Activated CD4-positive, alpha-beta T cell treated with anti-CD3 and anti-CD28 coated beads, Interleukin-2, amount 10 ng/mL, durations not matched to agents 7 days and 5 days (primary cell): ENCODE measurements around the gene SPAG7. TPM values are rescaled to one million over a fixed set of nuclear protein-coding genes. Genes with fewer than 3 reads are reported as not detected.

Experiments
- CTCF ChIA-PET: fragments of 350-600 bp; sonication (Branson Sonifier 250); formaldehyde crosslinking; loops from one replicate; lab custom pipeline; 2021; ENCODE audit warnings: antibody characterized with exemption; lab: Charles Lee
- POLR2A ChIA-PET: fragments of 350-600 bp; sonication (Branson Sonifier 250); formaldehyde crosslinking; loops from one replicate; lab custom pipeline; 2021; ENCODE audit warnings: antibody characterized with exemption; lab: Charles Lee
- DNase-seq: peaks from one replicate; pipeline ENCODE4 v3.0.0-alpha.2; 2020
- H3K27ac Mint-ChIP-seq: one replicate; pipeline ENCODE4 v1.8.0; 2021; ENCODE audit warnings: mild to moderate bottlenecking, moderate library complexity, mixed read lengths
- H3K27me3 Mint-ChIP-seq: one replicate; pipeline ENCODE4 v1.8.0; 2021; ENCODE audit warnings: mixed read lengths
- H3K36me3 Mint-ChIP-seq: one replicate; pipeline ENCODE4 v1.8.0; 2021; ENCODE audit warnings: low read depth, mixed read lengths
- H3K4me1 Mint-ChIP-seq: one replicate; pipeline ENCODE4 v1.8.0; 2021; ENCODE audit warnings: mixed read lengths
- H3K4me3 Mint-ChIP-seq: one replicate; pipeline ENCODE4 v1.8.0; 2021; ENCODE audit warnings: mild to moderate bottlenecking, moderate library complexity, mixed read lengths
- H3K9me3 Mint-ChIP-seq: one replicate; pipeline ENCODE4 v1.8.0; 2021; ENCODE audit warnings: mixed read lengths
- total RNA-seq, 2 experiments: library from RNA; stranded (reverse); gene quantifications; one replicate each; pipeline ENCODE4 v1.2.3, GENCODE V29; 2021

Gene SPAG7
- total RNA-seq, 2 experiments from 2014 or later: 47.7 to 53.6 TPM

- ChIA-PET POLR2A (interaction anchor here (0.6 kb wide), 1 partner anchor 13 kb away, joined by 3 read pairs; no protein-coding TSS in a partner anchor), CTCF (interaction anchor here (0.9 to 1.1 kb wide), 3 partner anchors 9 to 34 kb away, joined by 3 to 5 read pairs (median 3); partner anchors contain the start of gene SPAG7)
- Mint-ChIP-seq H3K27ac (peak overlapping the region; percentile 12), H3K9me3 (no peaks in the 10 kb centered on the region), H3K36me3 (peaks cover 26% of the 10 kb centered on the region), H3K4me1 (peaks cover 15% of the 10 kb centered on the region), H3K4me3 (no peak overlapping the region), H3K27me3 (no peaks in the 10 kb centered on the region)
- DNase-seq: peak; percentile 54
These were observed 11.0 kb downstream of the SPAG7 start for GRCh38 chr17:4956493-4957061.

DNA sequence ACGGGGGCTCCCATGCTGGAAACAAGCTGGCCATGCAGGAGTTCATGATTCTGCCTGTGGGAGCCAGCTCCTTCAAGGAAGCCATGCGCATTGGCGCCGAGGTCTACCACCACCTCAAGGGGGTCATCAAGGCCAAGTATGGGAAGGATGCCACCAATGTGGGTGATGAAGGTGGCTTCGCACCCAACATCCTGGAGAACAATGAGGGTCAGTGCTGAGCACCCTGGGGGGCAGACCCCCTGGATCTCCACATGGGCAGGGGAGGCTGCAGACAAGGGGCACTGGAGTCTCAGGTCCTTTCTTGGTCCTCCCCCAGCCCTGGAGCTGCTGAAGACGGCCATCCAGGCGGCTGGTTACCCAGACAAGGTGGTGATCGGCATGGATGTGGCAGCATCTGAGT is 12.5 kb downstream of the SPAG7 start:
- no peaks in the 10 kb centered on the region for H3K27me3 Mint-ChIP-seq
- H3K36me3 Mint-ChIP-seq: peaks cover 21% of the 10 kb centered on the region
- no peak overlapping the region for H3K27ac Mint-ChIP-seq
- POLR2A ChIA-PET: no interaction called here
- DNase-seq: no peak
- peaks cover 30% of the 10 kb centered on the region for H3K4me1 Mint-ChIP-seq
- H3K4me3 Mint-ChIP-seq: no peak overlapping the region
- CTCF ChIA-PET: interaction anchor here (0.6 kb wide), 1 partner anchor 25 kb away, joined by 3 read pairs; no protein-coding TSS in a partner anchor
- H3K9me3 Mint-ChIP-seq: no peaks in the 10 kb centered on the region

GRCh38 chr17:4953451-4953961 is 14.1 kb downstream of the SPAG7 start:
- Mint-ChIP-seq H3K9me3 (no peaks in the 10 kb centered on the region), H3K27ac (no peak overlapping the region), H3K4me3 (no peak overlapping the region), H3K36me3 (peaks cover 11% of the 10 kb centered on the region), H3K4me1 (peaks cover 30% of the 10 kb centered on the region), H3K27me3 (no peaks in the 10 kb centered on the region)
- CTCF ChIA-PET: interaction anchor here (0.6 to 1.8 kb wide), 6 partner anchors 8 to 150 kb away, joined by 3 to 7 read pairs (median 4); partner anchors contain the start of gene SPAG7
- POLR2A ChIA-PET: no interaction called here
- no peak for DNase-seq

DNA sequence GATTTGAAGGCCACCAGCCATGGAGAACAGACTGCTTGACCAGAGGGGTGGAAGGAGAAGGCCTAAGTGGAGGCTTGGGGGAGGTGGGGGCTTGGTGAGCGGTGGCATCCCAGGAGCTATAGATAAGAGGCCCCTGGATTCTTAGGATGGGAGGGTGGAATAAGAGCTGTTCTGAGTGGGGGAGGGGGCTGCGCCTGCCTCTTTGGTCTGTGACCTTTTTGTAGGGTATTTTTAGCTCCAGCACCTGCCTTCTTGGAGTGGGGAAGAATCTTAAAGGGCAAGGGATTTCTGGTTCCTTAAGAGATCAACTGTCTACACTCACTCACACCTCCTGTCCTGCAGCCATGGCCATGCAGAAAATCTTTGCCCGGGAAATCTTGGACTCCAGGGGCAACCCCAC is 16.1 kb downstream of the SPAG7 start:
- ChIA-PET CTCF (interaction anchor here (1.1 to 2.0 kb wide), 6 partner anchors 12 to 79 kb away, joined by 3 to 6 read pairs (median 4); partner anchors contain the start of gene SPAG7), POLR2A (interaction anchor here (1.2 kb wide), 1 partner anchor 16 kb away, joined by 8 read pairs; the partner anchor contains the start of gene SPAG7)
- peak overlapping the region; percentile 78 for H3K4me3 Mint-ChIP-seq
- H3K36me3 Mint-ChIP-seq: peaks cover 17% of the 10 kb centered on the region
- no peak for DNase-seq
- peak overlapping the region; percentile 95 for H3K27ac Mint-ChIP-seq
- peaks cover 27% of the 10 kb centered on the region for H3K4me1 Mint-ChIP-seq
- H3K27me3 Mint-ChIP-seq: no peaks in the 10 kb centered on the region
- no peaks in the 10 kb centered on the region for H3K9me3 Mint-ChIP-seq

DNA sequence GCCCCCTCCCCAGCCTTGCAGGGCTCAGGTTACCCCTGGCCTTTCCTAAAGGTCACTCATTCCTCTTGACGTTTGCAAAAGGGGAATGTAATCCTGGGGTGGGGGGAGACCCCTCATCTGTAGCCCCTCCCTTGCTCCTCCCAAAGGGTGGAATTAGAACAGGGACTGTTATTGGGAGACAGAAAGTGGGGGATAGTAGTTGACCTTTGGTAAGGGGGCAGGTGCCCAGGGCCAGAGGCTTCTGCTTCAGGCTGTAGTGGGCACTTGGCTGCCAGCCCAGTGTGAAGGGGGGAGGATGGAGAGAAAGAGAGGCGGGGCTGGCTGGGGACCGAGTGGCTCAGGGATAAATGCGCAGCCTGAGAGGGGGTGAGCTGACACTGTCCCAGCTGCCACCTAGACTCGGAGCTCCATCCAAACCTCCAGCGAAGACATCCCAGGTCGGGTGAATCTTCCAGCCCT is 16.8 kb downstream of the SPAG7 start, which contains the start of gene ENO3:
Gene ENO3, plus strand, starts transcription at position 374 of the 459 bp plus-strand sequence. CDS start 711 bp downstream, outside the sequence.
- Mint-ChIP-seq H3K4me3 (peak within 1 kb of the TSS; percentile 78), H3K36me3 (peaks cover 20% of the 10 kb centered on the region), H3K27ac (peak within 1 kb of the TSS; percentile 95), H3K9me3 (no peaks in the 10 kb centered on the region), H3K4me1 (peaks cover 21% of the 10 kb centered on the region), H3K27me3 (no peaks in the 10 kb centered on the region)
- CTCF ChIA-PET: interaction anchor here (1.2 to 2.0 kb wide), 6 partner anchors 13 to 80 kb away, joined by 3 to 6 read pairs (median 4); partner anchors contain the start of gene SPAG7
- POLR2A ChIA-PET: interaction anchor here (1.0 kb wide), 1 partner anchor 11 kb away, joined by 3 read pairs; the partner anchor contains the start of genes RNF167 and SLC25A11
- no peak for DNase-seq

- Mint-ChIP-seq H3K36me3 (peaks cover 26% of the 10 kb centered on the region), H3K27me3 (no peaks in the 10 kb centered on the region), H3K4me1 (peaks cover 26% of the 10 kb centered on the region), H3K4me3 (peak overlapping the region; percentile 78), H3K9me3 (no peaks in the 10 kb centered on the region), H3K27ac (peak overlapping the region; percentile 95)
- ChIA-PET POLR2A (interaction anchor here (1.0 kb wide), 1 partner anchor 10 kb away, joined by 3 read pairs; the partner anchor contains the start of genes RNF167 and SLC25A11), CTCF (interaction anchor here (1.2 to 2.0 kb wide), 4 partner anchors 13 to 41 kb away, joined by 3 to 5 read pairs (median 4); partner anchors contain the start of gene SPAG7)
- DNase-seq: no peak
These were observed 17.4 kb downstream of the SPAG7 start for GRCh38 chr17:4950075-4950745.

GRCh38 chr17:4949321-4950074 is 18.1 kb downstream of the SPAG7 start:
- no peaks in the 10 kb centered on the region for H3K9me3 Mint-ChIP-seq
- H3K4me3 Mint-ChIP-seq: peak overlapping the region; percentile 92
- ChIA-PET CTCF (interaction anchor here (1.3 kb wide), 1 partner anchor 18 kb away, joined by 3 read pairs; the partner anchor contains the start of gene SPAG7), POLR2A (interaction anchor here (1.0 to 6.2 kb wide), 3 partner anchors 10 to 18 kb away, joined by 3 to 44 read pairs (median 10); partner anchors contain the start of genes RNF167, SLC25A11 and SPAG7)
- H3K4me1 Mint-ChIP-seq: peaks cover 33% of the 10 kb centered on the region
- H3K36me3 Mint-ChIP-seq: peaks cover 33% of the 10 kb centered on the region
- DNase-seq: peak; percentile 83
- H3K27me3 Mint-ChIP-seq: no peaks in the 10 kb centered on the region
- peak overlapping the region; percentile 93 for H3K27ac Mint-ChIP-seq

DNA sequence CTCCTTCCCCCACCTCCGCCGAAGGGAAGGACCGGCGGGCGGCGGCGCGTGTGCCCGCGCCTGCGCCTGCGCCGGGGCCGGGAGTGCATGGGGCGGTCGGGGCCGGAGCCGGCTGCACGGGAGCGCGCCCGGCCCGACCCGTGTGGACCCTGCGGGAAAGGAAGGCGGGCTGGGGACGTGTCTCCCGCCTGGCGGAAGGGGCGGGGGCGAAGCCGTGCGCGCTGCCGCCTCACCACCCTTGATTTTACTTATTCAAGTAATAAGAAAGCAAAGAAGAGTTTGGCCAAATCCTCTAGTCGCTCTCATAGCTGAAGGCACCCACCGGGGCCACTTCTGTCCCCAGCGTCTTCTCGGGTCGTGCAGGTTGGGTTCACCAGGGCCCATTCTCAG is 18.7 kb downstream of the SPAG7 start:
- H3K36me3 Mint-ChIP-seq: peaks cover 39% of the 10 kb centered on the region
- no peaks in the 10 kb centered on the region for H3K9me3 Mint-ChIP-seq
- POLR2A ChIA-PET: interaction anchor here (1.4 to 6.2 kb wide), 2 partner anchors 9 to 19 kb away, joined by 10 to 44 read pairs; partner anchors contain the start of genes RNF167, SLC25A11 and SPAG7
- peaks cover 37% of the 10 kb centered on the region for H3K4me1 Mint-ChIP-seq
- peak overlapping the region; percentile 99 for H3K27ac Mint-ChIP-seq
- H3K27me3 Mint-ChIP-seq: no peaks in the 10 kb centered on the region
- peak overlapping the region; percentile 92 for H3K4me3 Mint-ChIP-seq
- peak; percentile 80 for DNase-seq
- CTCF ChIA-PET: no interaction called here

GRCh38 chr17:4948166-4948930 is 19.3 kb downstream of the SPAG7 start, which contains the start of gene PFN1:
Gene PFN1, minus strand, starts transcription at chr17:4948530. Its CDS starts 136 bp downstream, at chr17:4948394.
- Mint-ChIP-seq H3K27ac (peak within 1 kb of the TSS; percentile 99), H3K9me3 (no peaks in the 10 kb centered on the region), H3K27me3 (no peaks in the 10 kb centered on the region), H3K4me1 (peaks cover 39% of the 10 kb centered on the region), H3K36me3 (peaks cover 41% of the 10 kb centered on the region), H3K4me3 (peak within 1 kb of the TSS; percentile 92)
- peak; percentile 94 for DNase-seq
- CTCF ChIA-PET: interaction anchor here (0.8 kb wide), 1 partner anchor 19 kb away, joined by 3 read pairs; the partner anchor contains the start of gene SPAG7
- POLR2A ChIA-PET: interaction anchor here (1.4 to 6.2 kb wide), 2 partner anchors 8 to 19 kb away, joined by 10 to 44 read pairs; partner anchors contain the start of genes RNF167, SLC25A11 and SPAG7

DNA sequence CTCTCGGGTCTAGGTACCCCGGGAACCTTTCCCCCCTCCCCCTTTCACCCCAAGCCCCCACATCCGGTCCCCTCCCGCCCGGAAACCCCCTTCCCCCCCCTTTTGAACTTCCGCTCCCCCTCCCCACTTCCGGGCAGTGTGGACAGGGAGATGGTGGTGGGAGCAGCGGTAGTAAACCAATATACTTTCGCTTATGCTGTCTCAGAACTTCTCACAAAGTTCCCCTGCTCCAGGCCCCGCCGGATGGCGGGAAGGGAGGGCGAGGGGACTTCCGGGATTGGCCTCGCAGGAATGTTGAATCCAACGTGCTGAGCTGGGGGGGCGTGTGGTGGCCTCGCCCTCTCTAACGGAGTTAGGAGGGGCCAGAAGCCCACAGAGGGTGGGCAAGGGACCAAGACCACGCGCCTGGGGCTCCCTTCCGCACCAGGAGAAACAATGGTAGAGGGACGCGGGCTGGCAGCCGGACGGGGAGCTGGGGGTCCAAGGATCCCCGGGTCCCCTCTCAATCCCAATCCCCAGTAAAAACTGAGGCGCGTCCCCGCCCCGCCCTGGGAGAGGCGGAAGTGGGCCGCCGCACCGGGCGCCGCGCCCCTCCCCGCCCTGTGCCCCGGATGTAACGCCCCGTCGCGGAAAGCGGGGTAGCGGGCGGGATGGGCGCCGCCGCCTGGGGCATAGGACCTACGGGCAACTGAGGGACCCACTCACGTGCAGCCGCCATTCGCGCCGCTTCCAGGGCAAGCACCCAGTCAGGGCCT is 20.0 kb downstream of the SPAG7 start:
- Mint-ChIP-seq H3K4me1 (peaks cover 47% of the 10 kb centered on the region), H3K27me3 (no peaks in the 10 kb centered on the region), H3K36me3 (peaks cover 47% of the 10 kb centered on the region), H3K9me3 (no peaks in the 10 kb centered on the region), H3K4me3 (peak overlapping the region; percentile 92), H3K27ac (peak overlapping the region; percentile 99)
- ChIA-PET CTCF (interaction anchor here (0.6 to 0.8 kb wide), 2 partner anchors 9 to 20 kb away, joined by 3 read pairs; partner anchors contain the start of gene SPAG7), POLR2A (interaction anchor here (1.0 to 6.2 kb wide), 2 partner anchors 14 to 20 kb away, joined by 3 to 44 read pairs; partner anchors contain the start of gene SPAG7)
- peak; percentile 78 for DNase-seq
